Activated T-helper 1 cell treated with anti-CD3 and anti-CD28 coated beads, Interleukin-2, amount 50 U/mL, for 16 hours (primary cell): ENCODE measurements around the gene ANTXRL.

ENCODE experiments used
- DNase-seq, 2 donors: peaks; one replicate each; pipeline ENCODE4 v3.0.0-alpha.2; 2020; ENCODE audit warnings: low read depth in 1 of 2, low spot score in 1 of 2

The ANTXRL gene

GRCh38 chr10:46272863-46273415 is 13.9 kb upstream of the ANTXRL start:
- DNase-seq, result peak in 1 of 2 donors; percentile 3

GRCh38 chr10:46273506-46274477 is 13.0 kb upstream of the ANTXRL start:
- peak in 1 of 2 donors; percentile 2 for DNase-seq

GRCh38 chr10:46277840-46278239 is 9.0 kb upstream of the ANTXRL start:
- no peak for DNase-seq

- DNase-seq, result peak in 1 of 2 donors; percentile 3
These were observed 4.4 kb upstream of the ANTXRL start for GRCh38 chr10:46282421-46282831.

GRCh38 chr10:46282842-46283574 is 3.8 kb upstream of the ANTXRL start:
- peak; percentile 44 to 45 for DNase-seq

- peak in 1 of 2 donors; percentile 1 for DNase-seq
These were observed 3.1 kb upstream of the ANTXRL start for GRCh38 chr10:46283580-46284285.

- peak; percentile 60 to 66 for DNase-seq
These were observed 2.2 kb upstream of the ANTXRL start for GRCh38 chr10:46284286-46285229.

GRCh38 chr10:46285300-46285699 is 1.5 kb upstream of the ANTXRL start:
- no peak for DNase-seq

- DNase-seq, result no peak
These were observed 704 bp upstream of the ANTXRL start for GRCh38 chr10:46285966-46286620.

GRCh38 chr10:46287846-46288477 is 1.2 kb downstream of the ANTXRL start:
- no peak for DNase-seq

- DNase-seq, result no peak
These were observed 1.9 kb downstream of the ANTXRL start for GRCh38 chr10:46288601-46289206.

- DNase-seq, result no peak
These were observed 2.5 kb downstream of the ANTXRL start for GRCh38 chr10:46289209-46289810.

GRCh38 chr10:46290101-46290886 is 3.5 kb downstream of the ANTXRL start:
- DNase-seq, result no peak

GRCh38 chr10:46291817-46292572 is 5.2 kb downstream of the ANTXRL start:
- DNase-seq, result no peak

- DNase-seq, result no peak
These were observed 5.8 kb downstream of the ANTXRL start for GRCh38 chr10:46292573-46293023.

GRCh38 chr10:46293228-46293627 is 6.4 kb downstream of the ANTXRL start:
- DNase-seq, result no peak
